Measurements from ENCODE around the gene MICALL1. TPM values are rescaled to one million over a fixed set of nuclear protein-coding genes. Genes with fewer than 3 reads are reported as not detected.
A peak's percentile ranks its signal among the peaks of the same experiment; 100 is the strongest.

The MICALL1 gene
- total RNA-seq, 1 donor from 2014 or later, result 65.0 TPM

GRCh38 chr22:37906364-37907008 lies 389 bp downstream of the MICALL1 start:
- no peak for DNase-seq (ENCODE audit: low read depth)

GRCh38 chr22:37907036-37907954 lies 1.2 kb downstream of the MICALL1 start:
- no peak for DNase-seq (ENCODE audit: low read depth)

- no peak for DNase-seq (ENCODE audit: low read depth)
These were observed 3.7 kb downstream of the MICALL1 start for GRCh38 chr22:37909766-37910165.

- peak; percentile 25 for DNase-seq (ENCODE audit: low read depth)
These were observed 5.0 kb downstream of the MICALL1 start for GRCh38 chr22:37910890-37911672.

GRCh38 chr22:37911697-37912096 lies 5.6 kb downstream of the MICALL1 start:
- no peak for DNase-seq (ENCODE audit: low read depth)

GRCh38 chr22:37912171-37912570 lies 6.1 kb downstream of the MICALL1 start:
- no peak for DNase-seq (ENCODE audit: low read depth)

GRCh38 chr22:37913233-37913721 lies 7.2 kb downstream of the MICALL1 start:
- DNase-seq (ENCODE audit: low read depth), result no peak

- no peak for DNase-seq (ENCODE audit: low read depth)
These were observed 10.2 kb downstream of the MICALL1 start for GRCh38 chr22:37916311-37916710.

GRCh38 chr22:37917874-37918548 lies 11.9 kb downstream of the MICALL1 start:
- DNase-seq (ENCODE audit: low read depth), result no peak

- DNase-seq (ENCODE audit: low read depth), result no peak
These were observed 12.6 kb downstream of the MICALL1 start for GRCh38 chr22:37918580-37919270.

GRCh38 chr22:37920126-37920525 lies 14.0 kb downstream of the MICALL1 start:
- DNase-seq (ENCODE audit: low read depth), result no peak

- no peak for DNase-seq (ENCODE audit: low read depth)
These were observed 16.1 kb downstream of the MICALL1 start for GRCh38 chr22:37922191-37922590.

GRCh38 chr22:37923927-37924326 lies 17.8 kb downstream of the MICALL1 start:
- DNase-seq (ENCODE audit: low read depth), result no peak

GRCh38 chr22:37924386-37925065 lies 18.4 kb downstream of the MICALL1 start:
- no peak for DNase-seq (ENCODE audit: low read depth)

GRCh38 chr22:37925330-37925729 lies 19.2 kb downstream of the MICALL1 start:
- no peak for DNase-seq (ENCODE audit: low read depth)

GRCh38 chr22:37925767-37926166 lies 19.7 kb downstream of the MICALL1 start:
- no peak for DNase-seq (ENCODE audit: low read depth)

- DNase-seq (ENCODE audit: low read depth), result no peak
These were observed 20.3 kb downstream of the MICALL1 start for GRCh38 chr22:37926358-37926757.

- no peak for DNase-seq (ENCODE audit: low read depth)
These were observed 20.9 kb downstream of the MICALL1 start for GRCh38 chr22:37926771-37927636.

GRCh38 chr22:37927637-37927936 lies 21.5 kb downstream of the MICALL1 start:
- DNase-seq (ENCODE audit: low read depth), result no peak

GRCh38 chr22:37929390-37929789 lies 23.3 kb downstream of the MICALL1 start:
- DNase-seq (ENCODE audit: low read depth), result no peak

Data from renal cortical epithelial cell (primary cell).